Inflammatory macrophage (primary cell): ENCODE measurements around the gene PDE9A.
"Not testable (repeated sequence)": the region's sequence is repeated elsewhere in the genome, so short reads cannot be mapped to it uniquely, and the experiment has no call there.

Source experiments
- DNase-seq, 2 donors: peaks; one replicate each; pipeline ENCODE4 v3.0.0-alpha.2; 2020 to 2022

Gene PDE9A

GRCh38 chr21:42624936-42625335, 28.5 kb upstream of the PDE9A start:
- no peak for DNase-seq

GRCh38 chr21:42626171-42626570, 27.2 kb upstream of the PDE9A start:
- DNase-seq = no peak

- no peak for DNase-seq
Observed at GRCh38 chr21:42627527-42628289, 25.7 kb upstream of the PDE9A start.

GRCh38 chr21:42628466-42629061, 24.9 kb upstream of the PDE9A start:
- not testable (repeated sequence) for DNase-seq

- DNase-seq = no peak
Observed at GRCh38 chr21:42629933-42630589, 23.4 kb upstream of the PDE9A start.

GRCh38 chr21:42630626-42631025, 22.8 kb upstream of the PDE9A start:
- DNase-seq = no peak

- no peak for DNase-seq
Observed at GRCh38 chr21:42631142-42631541, 22.3 kb upstream of the PDE9A start.

- DNase-seq = no peak
Observed at GRCh38 chr21:42632336-42632751, 21.1 kb upstream of the PDE9A start.

- no peak for DNase-seq
Observed at GRCh38 chr21:42632771-42633690, 20.4 kb upstream of the PDE9A start.

GRCh38 chr21:42633858-42634257, 19.6 kb upstream of the PDE9A start:
- no peak for DNase-seq

GRCh38 chr21:42635848-42636519, 17.4 kb upstream of the PDE9A start:
- no peak for DNase-seq

- DNase-seq = peak in 1 of 2 donors; percentile 4
Observed at GRCh38 chr21:42636520-42637266, 16.7 kb upstream of the PDE9A start.

GRCh38 chr21:42637267-42638041, 16.0 kb upstream of the PDE9A start:
- DNase-seq = no peak

GRCh38 chr21:42638266-42638863, 15.1 kb upstream of the PDE9A start:
- no peak for DNase-seq

GRCh38 chr21:42639646-42640152, 13.7 kb upstream of the PDE9A start:
- DNase-seq = no peak

- DNase-seq = no peak
Observed at GRCh38 chr21:42640486-42640885, 12.9 kb upstream of the PDE9A start.

- no peak for DNase-seq
Observed at GRCh38 chr21:42641311-42642218, 11.9 kb upstream of the PDE9A start.

GRCh38 chr21:42642219-42642745, 11.1 kb upstream of the PDE9A start:
- DNase-seq = no peak
